A549 treated with RU486 at 1 μM for 4 hours (cell line): Measurements from ENCODE around the gene TMEM41B. TPM values are rescaled to one million over a fixed set of nuclear protein-coding genes. Genes with fewer than 3 reads are reported as not detected.

Experiments
- total RNA-seq: library from RNA; stranded (reverse); fragments of 200-300 nt; extraction: Qiagen RNA extraction; gene quantifications from 5 replicates; pipeline ENCODE4 v1.2.3, GENCODE V29; 2022; ENCODE audit warnings: low read depth

The TMEM41B gene, protein sequence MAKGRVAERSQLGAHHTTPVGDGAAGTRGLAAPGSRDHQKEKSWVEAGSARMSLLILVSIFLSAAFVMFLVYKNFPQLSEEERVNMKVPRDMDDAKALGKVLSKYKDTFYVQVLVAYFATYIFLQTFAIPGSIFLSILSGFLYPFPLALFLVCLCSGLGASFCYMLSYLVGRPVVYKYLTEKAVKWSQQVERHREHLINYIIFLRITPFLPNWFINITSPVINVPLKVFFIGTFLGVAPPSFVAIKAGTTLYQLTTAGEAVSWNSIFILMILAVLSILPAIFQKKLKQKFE
- 13.7 to 29.0 TPM (median 24.8 TPM) in 5 replicates for total RNA-seq

GRCh38 chr11:9314291-9315077 is at the start of gene TMEM41B:
TMEM41B (minus strand) TSS chr11:9314593; CDS start chr11:9314441, 152 bp downstream.

DNA sequence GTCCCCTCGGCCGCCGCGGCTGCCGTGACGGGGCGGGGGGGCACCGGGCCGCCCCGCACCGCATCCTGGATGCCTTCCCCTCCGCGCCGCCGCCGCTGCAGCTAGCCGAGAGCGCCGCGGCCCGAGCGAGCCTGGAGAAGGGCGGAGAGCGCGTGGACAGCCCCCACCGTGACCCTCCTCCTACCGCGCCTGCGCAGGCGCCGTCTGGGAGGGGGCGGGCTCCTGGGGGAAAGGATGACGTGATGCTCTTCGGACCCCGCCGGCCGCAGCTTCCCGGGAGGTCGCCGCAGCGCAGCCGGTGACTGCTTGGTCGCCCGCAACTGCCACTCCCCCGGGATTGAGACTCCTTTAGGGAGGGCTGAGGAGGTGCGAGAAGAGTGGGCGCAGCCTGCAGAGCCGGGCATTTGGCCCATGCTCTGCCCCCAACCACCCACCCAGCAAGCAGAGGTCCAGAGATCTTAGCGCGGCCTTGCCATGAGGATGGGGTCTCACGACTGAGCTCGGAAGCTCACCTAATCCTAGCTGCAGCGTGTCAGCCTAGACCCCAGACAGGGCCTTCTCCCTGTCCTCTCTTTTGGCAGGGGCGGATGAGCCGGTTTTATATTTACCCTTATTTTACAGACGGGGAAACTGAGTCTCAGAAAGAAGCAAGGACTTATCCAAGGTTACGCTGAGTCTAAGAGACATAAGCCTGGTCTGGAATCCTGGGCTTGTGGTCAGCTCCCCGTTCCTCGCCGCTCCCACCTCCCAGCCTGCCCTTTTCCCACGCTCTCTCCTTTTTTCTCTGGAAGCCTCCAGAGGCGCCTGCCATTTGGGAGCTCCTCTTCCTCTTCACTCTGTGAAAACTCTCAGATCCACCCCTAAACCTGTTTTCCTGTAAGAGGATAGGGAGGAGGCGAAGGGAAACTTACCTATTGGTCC is 48.9 kb downstream of the TMEM41B start, which contains the start of gene DENND5A:
DENND5A (minus strand) TSS at position 140 of the 921 bp plus-strand sequence. CDS start 281 bp downstream, outside the sequence.

Other genes starting within 250 kb of the TMEM41B start
- gene SCUBE2, start 223.0 kb downstream of the TMEM41B start, total RNA-seq = 0.29 to 0.68 TPM (median 0.45 TPM) in 5 replicates
- gene DENND5A, start 49.2 kb downstream of the TMEM41B start, total RNA-seq = 42.7 to 53.4 TPM (median 43.9 TPM) in 5 replicates
- gene IPO7, start 70.1 kb upstream of the TMEM41B start, total RNA-seq = 52.0 to 112 TPM (median 101 TPM) in 5 replicates
- 10.1 to 18.2 TPM (median 13.6 TPM) in 5 replicates for gene ZNF143, start 146.4 kb upstream of the TMEM41B start, total RNA-seq